Erythroblast (primary cell): ENCODE results near the gene PGLYRP4.

ENCODE experiments used
- GATA1 ChIP-seq: IDR thresholded peaks from 2 replicates; pipeline ENCODE4 v1.6.1; 2011; ENCODE audit warnings: low read depth, mild to moderate bottlenecking, control low read depth, low read length, moderate library complexity
- POLR2A ChIP-seq: IDR thresholded peaks from 2 replicates; pipeline ENCODE4 v1.6.1; 2011; ENCODE audit warnings: mild to moderate bottlenecking, low read length

GRCh38 chr1:153363641-153364040 lies 15.0 kb upstream of the PGLYRP4 start:
- TF ChIP-seq POLR2A (no peak), GATA1 (no peak)
